Measurements from ENCODE around the gene SLC8B1. TPM values are rescaled to one million over a fixed set of nuclear protein-coding genes. Genes with fewer than 3 reads are reported as not detected.

SLC8B1 gene
- total RNA-seq, 4 donors from 2014 or later: 19.6 to 31.9 (median 28.5) TPM

- Histone ChIP-seq H3K36me3 (peaks cover 0 to 66% (median 0%) of the 10 kb centered on the region in 3 donors), H3K4me1 (peaks cover 20 to 32% (median 24%) of the 10 kb centered on the region in 3 donors), H3K27me3 (no peaks in the 10 kb centered on the region), H3K9me3 (peaks cover 0 to 12% (median 0%) of the 10 kb centered on the region in 3 donors), H3K27ac (no peak overlapping the region), H3K4me3 (no peak overlapping the region)
- TF ChIP-seq POLR2A (IDR thresholded peaks at IDR 0.05): no peak
- TF ChIP-seq, protein P1, sequence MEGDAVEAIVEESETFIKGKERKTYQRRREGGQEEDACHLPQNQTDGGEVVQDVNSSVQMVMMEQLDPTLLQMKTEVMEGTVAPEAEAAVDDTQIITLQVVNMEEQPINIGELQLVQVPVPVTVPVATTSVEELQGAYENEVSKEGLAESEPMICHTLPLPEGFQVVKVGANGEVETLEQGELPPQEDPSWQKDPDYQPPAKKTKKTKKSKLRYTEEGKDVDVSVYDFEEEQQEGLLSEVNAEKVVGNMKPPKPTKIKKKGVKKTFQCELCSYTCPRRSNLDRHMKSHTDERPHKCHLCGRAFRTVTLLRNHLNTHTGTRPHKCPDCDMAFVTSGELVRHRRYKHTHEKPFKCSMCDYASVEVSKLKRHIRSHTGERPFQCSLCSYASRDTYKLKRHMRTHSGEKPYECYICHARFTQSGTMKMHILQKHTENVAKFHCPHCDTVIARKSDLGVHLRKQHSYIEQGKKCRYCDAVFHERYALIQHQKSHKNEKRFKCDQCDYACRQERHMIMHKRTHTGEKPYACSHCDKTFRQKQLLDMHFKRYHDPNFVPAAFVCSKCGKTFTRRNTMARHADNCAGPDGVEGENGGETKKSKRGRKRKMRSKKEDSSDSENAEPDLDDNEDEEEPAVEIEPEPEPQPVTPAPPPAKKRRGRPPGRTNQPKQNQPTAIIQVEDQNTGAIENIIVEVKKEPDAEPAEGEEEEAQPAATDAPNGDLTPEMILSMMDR (IDR thresholded peaks at IDR 0.05): no peak
- DNase-seq: no peak
- intact Hi-C loops (cut with DNase I): no loop called here
- 92 to 94% methylated on average over 6 of the region's 6 CpGs for WGBS, 2 donors
These were observed 84.9 kb downstream of the SLC8B1 start for GRCh38 chr12:113250045-113250444.

- intact Hi-C loops (cut with DNase I): no loop called here
- DNase-seq: no peak
- Histone ChIP-seq H3K27ac (no peak overlapping the region), H3K9me3 (peaks cover 0 to 12% (median 0%) of the 10 kb centered on the region in 3 donors), H3K36me3 (peaks cover 0 to 61% (median 0%) of the 10 kb centered on the region in 3 donors), H3K4me1 (peaks cover 25 to 37% (median 29%) of the 10 kb centered on the region in 3 donors), H3K4me3 (no peak overlapping the region), H3K27me3 (no peaks in the 10 kb centered on the region)
- TF ChIP-seq POLR2A (IDR thresholded peaks at IDR 0.05): no peak
- TF ChIP-seq, protein P1 (IDR thresholded peaks at IDR 0.05): no peak
- 92 to 94% methylated on average over 7 to 12 of the region's 12 CpGs for WGBS, 2 donors
These were observed 85.4 kb downstream of the SLC8B1 start for GRCh38 chr12:113249546-113249945.

DNA sequence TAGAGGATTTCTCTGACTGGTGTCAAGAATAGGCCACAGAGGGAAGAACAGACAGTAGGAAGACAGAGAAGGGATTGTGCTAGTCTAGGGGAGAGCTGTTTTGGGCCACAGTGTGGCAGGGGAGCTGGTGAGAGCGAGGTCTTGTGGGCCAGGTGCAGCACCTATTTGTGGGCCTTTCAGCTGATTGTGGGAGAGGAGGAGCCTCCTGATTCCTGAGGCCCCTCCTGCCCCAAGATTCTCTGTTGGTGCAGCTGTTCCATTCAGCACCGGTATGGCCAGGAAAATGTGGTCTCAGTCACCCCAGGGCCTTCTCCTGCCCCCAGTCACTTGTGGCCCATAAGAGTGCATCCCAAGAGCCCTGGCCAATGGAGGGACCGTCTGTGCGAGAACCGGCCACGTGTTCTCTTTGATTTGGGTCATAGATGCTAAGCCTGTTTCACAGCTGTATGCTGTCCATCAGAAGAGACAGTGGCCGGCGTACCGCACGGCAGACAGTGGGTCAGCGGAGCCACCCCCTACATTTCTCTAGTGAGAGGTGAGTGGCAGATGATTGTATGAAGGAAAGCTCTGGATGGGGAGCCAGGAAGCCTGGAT, 86.0 kb downstream of the SLC8B1 start:
- H3K9me3 ChIP-seq: peaks cover 0 to 12% (median 0%) of the 10 kb centered on the region in 3 donors
- no peak overlapping the region for H3K27ac ChIP-seq
- WGBS, 2 donors: 96% methylated on average over 5 to 6 of the region's 11 CpGs
- intact Hi-C loops (cut with DNase I): no loop called here
- H3K4me1 ChIP-seq: peaks cover 31 to 43% (median 35%) of the 10 kb centered on the region in 3 donors
- no peaks in the 10 kb centered on the region for H3K27me3 ChIP-seq
- no peak for DNase-seq
- H3K36me3 ChIP-seq: peaks cover 0 to 55% (median 0%) of the 10 kb centered on the region in 3 donors
- no peak overlapping the region for H3K4me3 ChIP-seq
- TF ChIP-seq POLR2A (IDR thresholded peaks at IDR 0.05): no peak
- TF ChIP-seq, protein P1 (IDR thresholded peaks at IDR 0.05): no peak

Small RNAs within 50 kb of the gene (small RNA-seq; reads per million reads assigned to genes)
- 0 to 0.27 (median 0.07) reads per million in 4 donors for gene MIR6762

Other genes with a start within 250 kb of the SLC8B1 start
- gene RASAL1, start 199.3 kb downstream of the SLC8B1 start, total RNA-seq: 10 to 100 TPM; 17.4 to 98.7 (median 56.6) TPM
- gene CFAP73, start 185.4 kb downstream of the SLC8B1 start, total RNA-seq: under 1 TPM in 1 of 4 donors, not detected in 3; 0.26 TPM
- 10 to 100 TPM; 35.3 to 80.5 (median 65.2) TPM for gene DDX54, start 149.6 kb downstream of the SLC8B1 start, total RNA-seq
- 10 to 100 TPM; 17.0 to 30.0 (median 20.3) TPM for gene RITA1, start 149.4 kb downstream of the SLC8B1 start, total RNA-seq
- 10 to 100 TPM; 15.5 to 48.8 (median 34.5) TPM for gene TPCN1, start 113.6 kb downstream of the SLC8B1 start, total RNA-seq
- gene PLBD2, start 23.5 kb upstream of the SLC8B1 start, total RNA-seq: 10 to 100 TPM; 14.3 to 22.0 (median 17.1) TPM
- gene SDS, start 68.8 kb upstream of the SLC8B1 start, total RNA-seq: under 1 TPM in 1 of 4 donors, not detected in 3; 0.76 TPM
- 1 to 10 TPM in 2 of 4 donors, under 1 TPM in 1, not detected in 1; 0.48 to 3.1 (median 1.5) TPM for gene SDSL, start 87.3 kb upstream of the SLC8B1 start, total RNA-seq
- gene LHX5, start 136.8 kb upstream of the SLC8B1 start, total RNA-seq: not detected